GM12873 (cell line): Measurements from ENCODE around the gene CIRBP.

Experiments used
- TF ChIP-seq, protein P1 (sequence below): IDR thresholded peaks from 2 replicates; pipeline ENCODE4 v1.5.1; 2012; ENCODE audit warnings: low read depth, mild to moderate bottlenecking, moderate library complexity, low read length, control low read depth; ENCODE audit not compliant: insufficient read depth; ENCODE audit errors: missing control alignments

Gene CIRBP

GRCh38 chr19:1302533-1303239 is 33.6 kb downstream of the CIRBP start:
- TF ChIP-seq, protein P1, sequence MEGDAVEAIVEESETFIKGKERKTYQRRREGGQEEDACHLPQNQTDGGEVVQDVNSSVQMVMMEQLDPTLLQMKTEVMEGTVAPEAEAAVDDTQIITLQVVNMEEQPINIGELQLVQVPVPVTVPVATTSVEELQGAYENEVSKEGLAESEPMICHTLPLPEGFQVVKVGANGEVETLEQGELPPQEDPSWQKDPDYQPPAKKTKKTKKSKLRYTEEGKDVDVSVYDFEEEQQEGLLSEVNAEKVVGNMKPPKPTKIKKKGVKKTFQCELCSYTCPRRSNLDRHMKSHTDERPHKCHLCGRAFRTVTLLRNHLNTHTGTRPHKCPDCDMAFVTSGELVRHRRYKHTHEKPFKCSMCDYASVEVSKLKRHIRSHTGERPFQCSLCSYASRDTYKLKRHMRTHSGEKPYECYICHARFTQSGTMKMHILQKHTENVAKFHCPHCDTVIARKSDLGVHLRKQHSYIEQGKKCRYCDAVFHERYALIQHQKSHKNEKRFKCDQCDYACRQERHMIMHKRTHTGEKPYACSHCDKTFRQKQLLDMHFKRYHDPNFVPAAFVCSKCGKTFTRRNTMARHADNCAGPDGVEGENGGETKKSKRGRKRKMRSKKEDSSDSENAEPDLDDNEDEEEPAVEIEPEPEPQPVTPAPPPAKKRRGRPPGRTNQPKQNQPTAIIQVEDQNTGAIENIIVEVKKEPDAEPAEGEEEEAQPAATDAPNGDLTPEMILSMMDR = no peak

GRCh38 chr19:1304197-1304924 is 35.2 kb downstream of the CIRBP start:
- TF ChIP-seq, protein P1 = no peak

DNA sequence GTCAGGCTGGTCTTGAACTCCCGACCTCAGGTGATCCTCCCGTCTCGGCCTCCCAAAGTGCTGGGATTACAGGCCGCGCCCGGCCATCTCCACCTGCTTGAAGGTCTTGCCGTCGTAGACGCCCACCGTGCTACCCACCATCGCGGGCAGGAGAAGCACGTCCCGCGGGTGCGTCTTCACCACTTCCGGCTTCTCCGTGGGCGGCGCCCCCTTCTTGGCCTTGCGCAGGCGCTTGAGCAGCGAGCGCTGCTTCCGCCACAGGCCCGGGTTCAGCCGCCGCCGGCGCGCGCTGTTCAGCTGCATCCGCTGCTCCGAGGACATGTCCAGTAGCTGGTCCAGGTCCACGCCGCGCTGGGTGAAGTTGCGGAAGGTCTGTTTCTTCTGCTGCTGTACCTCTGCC is 38.2 kb downstream of the CIRBP start:
- TF ChIP-seq, protein P1 = no peak

DNA sequence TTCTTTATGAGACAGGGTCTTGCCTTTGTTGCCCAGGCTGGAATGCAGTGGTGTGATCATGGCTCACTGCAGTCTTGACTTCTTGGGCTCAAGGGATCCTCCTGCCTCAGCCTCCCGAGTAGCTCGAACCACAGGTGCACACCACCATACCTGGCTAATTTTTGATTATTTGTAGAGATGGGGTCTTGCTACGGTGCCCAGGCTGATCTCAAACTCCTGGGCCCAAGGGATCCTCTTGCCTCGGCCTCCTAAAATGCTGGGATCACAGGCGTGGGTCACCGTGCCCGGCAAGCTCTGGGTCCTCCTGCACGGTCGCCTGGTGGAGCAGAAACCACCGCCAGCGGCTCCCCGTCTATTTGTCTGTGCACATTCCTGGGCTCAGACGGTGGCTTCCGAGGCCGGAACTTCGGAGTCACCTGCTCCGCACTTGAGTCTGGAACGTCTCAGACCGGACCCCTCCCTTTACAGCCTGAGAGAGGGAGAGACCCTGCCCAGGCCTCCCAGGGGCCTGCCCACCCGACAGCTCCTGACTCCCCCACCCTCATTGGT is 38.7 kb downstream of the CIRBP start:
- TF ChIP-seq, protein P1 = no peak

DNA sequence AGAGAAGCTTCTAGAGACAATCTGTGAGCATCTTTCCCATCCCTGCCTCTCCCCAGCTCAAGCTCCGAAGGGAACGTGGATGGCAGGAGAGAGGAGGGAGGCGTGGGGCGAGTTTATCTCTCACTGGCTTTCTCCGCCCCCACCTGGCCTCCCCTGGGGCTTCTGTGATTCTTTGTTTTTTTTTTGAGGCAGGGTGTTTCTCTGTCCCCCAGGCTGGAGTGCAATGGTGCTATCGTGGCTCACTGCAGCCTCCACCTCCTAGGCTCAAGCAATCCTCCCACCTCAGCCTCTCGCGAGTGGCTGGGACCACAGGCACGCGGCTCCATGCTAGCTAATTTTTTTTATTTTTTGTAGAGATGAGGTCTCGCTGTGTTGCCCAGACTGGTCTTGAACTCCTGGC is 39.6 kb downstream of the CIRBP start:
- TF ChIP-seq, protein P1 = no peak

DNA sequence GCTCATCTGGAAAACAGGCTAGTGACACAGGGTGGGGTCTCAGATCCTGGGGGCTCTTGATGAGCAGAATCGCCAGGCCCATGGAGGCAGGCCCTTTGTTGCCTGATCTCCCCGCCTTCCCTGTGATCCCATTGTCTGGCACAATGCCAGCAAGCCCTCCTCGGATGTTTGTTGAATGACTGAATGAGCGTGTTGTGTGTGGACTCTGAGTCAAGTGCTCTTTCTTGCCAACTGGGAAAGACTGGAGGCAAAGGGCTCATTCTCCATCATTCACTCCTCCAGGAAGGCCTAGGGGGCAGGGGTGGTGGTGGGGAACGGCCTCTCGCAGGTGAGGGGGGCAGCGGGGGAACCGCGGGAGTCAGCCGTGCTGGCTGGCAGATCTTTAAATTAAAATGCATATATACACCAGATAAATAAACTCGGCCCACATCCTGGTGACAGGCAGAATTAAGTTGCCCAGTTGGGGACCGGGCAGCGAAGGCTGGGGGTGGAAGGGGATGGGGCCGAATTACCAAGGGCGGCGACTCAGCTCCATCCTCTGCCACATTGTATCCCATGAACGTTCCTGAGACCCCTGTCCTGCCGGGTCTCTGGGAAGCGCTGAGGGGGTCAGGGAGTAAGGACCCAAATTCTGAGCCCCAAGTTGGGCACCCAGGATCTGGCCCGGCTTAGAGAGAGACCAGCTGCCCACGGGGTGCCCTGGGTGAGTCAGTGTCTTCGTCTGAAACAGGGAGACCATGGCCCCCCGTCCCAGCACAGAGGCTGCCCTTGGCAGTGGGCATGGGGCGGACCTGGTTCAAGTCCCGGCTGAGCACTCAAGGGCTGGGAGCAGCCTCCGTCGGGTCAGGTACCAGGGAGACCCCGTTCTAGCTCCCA is 41.1 kb downstream of the CIRBP start:
- TF ChIP-seq, protein P1 = no peak

DNA sequence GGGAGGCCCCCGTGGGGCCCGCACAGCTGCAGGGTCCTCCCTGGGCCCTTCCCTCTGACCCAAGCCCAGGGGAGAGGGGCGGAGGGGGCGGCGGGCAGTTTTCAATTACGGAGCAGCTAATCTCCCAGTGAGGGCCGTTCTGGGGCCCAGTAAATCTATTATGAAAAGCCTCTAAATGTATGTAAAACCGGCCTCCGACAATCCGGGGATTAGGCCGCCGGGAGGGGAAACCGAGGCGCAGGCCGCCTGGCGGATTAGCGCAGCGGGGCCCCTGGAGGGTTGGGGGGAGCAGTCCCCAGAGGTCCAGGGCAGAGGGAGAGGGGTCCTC is 41.7 kb downstream of the CIRBP start:
- TF ChIP-seq, protein P1 = no peak
